ENCODE measurements around the gene BAG3. TPM values are rescaled to one million over a fixed set of nuclear protein-coding genes. Genes with fewer than 3 reads are reported as not detected.

BAG3 gene
- total RNA-seq, 2 experiments from 2014 or later, result 13.4 to 14.3 TPM

DNA sequence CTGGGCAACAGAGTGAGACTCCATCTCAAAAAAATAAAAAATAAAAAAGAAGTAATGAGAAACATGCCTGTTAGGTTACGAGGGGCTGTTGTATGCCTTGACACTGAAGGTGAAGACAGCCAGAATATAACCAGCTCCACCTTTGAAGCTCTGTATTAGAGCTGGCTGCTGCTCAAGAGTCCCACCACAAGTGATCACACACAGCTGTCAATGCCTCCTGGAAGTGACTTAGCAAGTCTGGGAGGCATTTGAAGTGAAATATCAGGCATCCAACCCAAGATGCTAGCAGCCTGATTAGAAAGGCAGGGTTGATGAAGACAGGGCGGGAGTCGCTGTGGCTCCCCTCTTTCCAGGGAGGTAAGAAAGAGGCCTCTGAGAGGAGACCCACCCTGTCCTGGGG lies 40.5 kb downstream of the BAG3 start:
- DNase-seq, result no peak
- H3K9me3 Mint-ChIP-seq, result no peaks in the 10 kb centered on the region
- H3K36me3 Mint-ChIP-seq (ENCODE audit: low read depth), result no peaks in the 10 kb centered on the region
- peaks cover 17% of the 10 kb centered on the region for H3K4me1 Mint-ChIP-seq (ENCODE audit: low read depth)
- no peak for ATAC-seq
- CTCF ChIA-PET, result interaction anchor here (1.0 kb wide), 1 partner anchor 168 kb away, joined by 5 read pairs; no protein-coding TSS in a partner anchor
- no peak overlapping the region for H3K27ac Mint-ChIP-seq
- POLR2A ChIA-PET, result interaction anchor here (0.8 to 1.2 kb wide), 2 partner anchors 34 to 43 kb away, joined by 3 read pairs; partner anchors contain the start of gene INPP5F
- peaks cover 4% of the 10 kb centered on the region for H3K27me3 Mint-ChIP-seq
- intact Hi-C loops (cut with micrococcal nuclease), result no loop called here
- TF ChIP-seq, protein P1, sequence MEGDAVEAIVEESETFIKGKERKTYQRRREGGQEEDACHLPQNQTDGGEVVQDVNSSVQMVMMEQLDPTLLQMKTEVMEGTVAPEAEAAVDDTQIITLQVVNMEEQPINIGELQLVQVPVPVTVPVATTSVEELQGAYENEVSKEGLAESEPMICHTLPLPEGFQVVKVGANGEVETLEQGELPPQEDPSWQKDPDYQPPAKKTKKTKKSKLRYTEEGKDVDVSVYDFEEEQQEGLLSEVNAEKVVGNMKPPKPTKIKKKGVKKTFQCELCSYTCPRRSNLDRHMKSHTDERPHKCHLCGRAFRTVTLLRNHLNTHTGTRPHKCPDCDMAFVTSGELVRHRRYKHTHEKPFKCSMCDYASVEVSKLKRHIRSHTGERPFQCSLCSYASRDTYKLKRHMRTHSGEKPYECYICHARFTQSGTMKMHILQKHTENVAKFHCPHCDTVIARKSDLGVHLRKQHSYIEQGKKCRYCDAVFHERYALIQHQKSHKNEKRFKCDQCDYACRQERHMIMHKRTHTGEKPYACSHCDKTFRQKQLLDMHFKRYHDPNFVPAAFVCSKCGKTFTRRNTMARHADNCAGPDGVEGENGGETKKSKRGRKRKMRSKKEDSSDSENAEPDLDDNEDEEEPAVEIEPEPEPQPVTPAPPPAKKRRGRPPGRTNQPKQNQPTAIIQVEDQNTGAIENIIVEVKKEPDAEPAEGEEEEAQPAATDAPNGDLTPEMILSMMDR (IDR thresholded peaks at IDR 0.05), result no peak
- H3K4me3 Mint-ChIP-seq, result no peak overlapping the region

DNA sequence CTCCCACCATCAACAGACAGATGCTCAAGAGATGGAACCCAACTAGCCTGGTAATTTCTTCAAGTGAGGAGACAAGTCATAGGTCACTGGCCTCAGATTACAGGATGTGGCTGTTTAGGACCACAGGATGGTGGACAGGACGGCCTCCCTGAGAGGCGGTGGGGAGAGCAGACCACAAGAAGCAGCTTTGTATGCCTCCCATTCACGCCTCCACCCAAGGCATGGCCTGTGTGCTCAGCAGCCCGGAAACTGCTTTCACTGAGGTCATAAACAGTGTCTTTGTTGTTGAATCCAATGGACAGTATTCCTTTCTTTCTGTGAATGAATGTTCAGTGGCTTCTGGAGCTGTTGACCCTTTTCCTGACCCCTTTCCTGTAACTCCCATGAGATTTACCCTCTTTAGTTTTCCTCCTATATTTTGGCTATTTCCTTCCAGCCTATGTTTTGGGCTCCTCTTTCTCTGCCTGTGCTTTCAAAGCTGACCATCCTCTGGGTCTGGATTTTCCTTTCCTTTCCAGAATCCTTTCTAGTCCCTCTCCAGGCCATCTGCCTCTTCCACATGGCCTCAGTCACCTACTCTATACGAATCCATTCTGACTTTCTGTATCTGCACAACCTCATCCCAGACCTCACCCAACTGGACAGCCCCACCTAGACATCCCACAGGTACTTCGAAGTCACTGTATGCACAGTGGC lies 42.2 kb downstream of the BAG3 start:
- TF ChIP-seq, protein P1 (IDR thresholded peaks at IDR 0.05), result no peak
- ChIA-PET POLR2A (no interaction called here), CTCF (interaction anchor here (1.5 to 4.1 kb wide), 2 partner anchors 10 to 57 kb away, joined by 4 to 11 read pairs; no protein-coding TSS in a partner anchor)
- Mint-ChIP-seq H3K9me3 (no peaks in the 10 kb centered on the region), H3K4me3 (no peak overlapping the region), H3K27ac (no peak overlapping the region), H3K27me3 (peaks cover 4% of the 10 kb centered on the region), H3K4me1 (ENCODE audit: low read depth) (peaks cover 7% of the 10 kb centered on the region), H3K36me3 (ENCODE audit: low read depth) (no peaks in the 10 kb centered on the region)
- DNase-seq (peak; percentile 36), ATAC-seq (peak; percentile 78)
- intact Hi-C loops (cut with micrococcal nuclease), result no loop called here

DNA sequence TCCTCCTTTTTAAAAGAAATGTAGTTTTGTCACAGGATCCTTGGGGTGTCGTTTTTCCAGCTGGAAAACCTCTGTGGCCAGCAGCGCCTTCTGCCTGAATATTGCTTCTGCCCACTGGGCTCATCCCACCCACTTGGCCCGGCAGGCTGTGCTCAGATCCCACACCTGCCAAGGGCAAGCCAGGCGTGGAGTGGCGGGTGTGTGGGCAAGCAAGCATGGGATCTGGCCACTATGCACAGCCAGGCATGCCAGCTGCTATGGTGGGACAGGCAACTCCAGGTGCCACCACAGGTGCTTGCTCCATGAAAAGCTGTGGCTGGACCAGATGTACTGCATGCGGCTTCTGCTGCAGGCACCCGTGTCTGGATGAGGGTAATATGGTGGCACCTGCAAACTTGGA lies 43.4 kb downstream of the BAG3 start:
- ChIA-PET CTCF (interaction anchor here (0.8 to 4.1 kb wide), 5 partner anchors 8 to 165 kb away, joined by 3 to 17 read pairs (median 11); no protein-coding TSS in a partner anchor), POLR2A (no interaction called here)
- intact Hi-C loops (cut with micrococcal nuclease), result no loop called here
- TF ChIP-seq, protein P1 (IDR thresholded peaks at IDR 0.05), result no peak
- Mint-ChIP-seq H3K9me3 (no peaks in the 10 kb centered on the region), H3K36me3 (ENCODE audit: low read depth) (no peaks in the 10 kb centered on the region), H3K27me3 (peaks cover 4% of the 10 kb centered on the region), H3K4me1 (ENCODE audit: low read depth) (peaks cover 7% of the 10 kb centered on the region), H3K4me3 (no peak overlapping the region), H3K27ac (no peak overlapping the region)
- DNase-seq (no peak), ATAC-seq (no peak)

DNA sequence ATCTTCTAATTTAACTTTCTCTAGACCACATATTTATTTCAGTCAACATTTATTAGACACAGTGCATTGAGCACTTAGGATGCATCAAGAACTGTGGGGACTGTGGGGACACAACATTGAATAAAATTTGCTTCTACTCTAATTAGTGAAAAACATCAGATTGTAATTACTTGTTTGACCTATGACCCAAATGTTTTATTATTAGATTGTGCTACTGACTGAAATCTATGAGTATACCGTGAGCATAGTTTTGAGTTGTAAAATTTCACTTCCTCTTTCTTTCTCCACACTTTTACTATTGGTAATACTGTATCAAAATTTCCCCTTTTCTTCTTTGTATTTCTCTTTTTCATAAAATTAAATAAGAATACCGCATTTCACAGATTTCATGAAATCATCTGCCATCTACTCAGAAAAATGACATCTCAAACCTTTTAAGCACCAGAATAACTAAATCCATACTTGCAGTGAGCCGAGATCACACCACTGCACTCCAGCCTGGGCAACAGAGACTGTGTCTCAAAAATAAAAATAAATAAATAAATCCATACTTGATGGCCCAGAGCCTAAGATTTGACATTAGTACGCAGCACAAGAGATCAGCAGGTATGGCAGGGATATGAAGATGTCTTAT lies 49.3 kb downstream of the BAG3 start:
- intact Hi-C loops (cut with micrococcal nuclease), result no loop called here
- TF ChIP-seq, protein P1 (IDR thresholded peaks at IDR 0.05), result no peak
- peaks cover 16% of the 10 kb centered on the region for H3K9me3 Mint-ChIP-seq
- peaks cover 3% of the 10 kb centered on the region for H3K27me3 Mint-ChIP-seq
- H3K4me1 Mint-ChIP-seq (ENCODE audit: low read depth), result peaks cover 42% of the 10 kb centered on the region
- H3K36me3 Mint-ChIP-seq (ENCODE audit: low read depth), result peaks cover 19% of the 10 kb centered on the region
- no peak for DNase-seq
- ATAC-seq, result no peak
- peak overlapping the region; percentile 21 for H3K27ac Mint-ChIP-seq
- H3K4me3 Mint-ChIP-seq, result no peak overlapping the region
- ChIA-PET CTCF (interaction anchor here (2.1 to 6.9 kb wide), 2 partner anchors 13 to 51 kb away, joined by 7 to 58 read pairs; no protein-coding TSS in a partner anchor), POLR2A (no interaction called here)

DNA sequence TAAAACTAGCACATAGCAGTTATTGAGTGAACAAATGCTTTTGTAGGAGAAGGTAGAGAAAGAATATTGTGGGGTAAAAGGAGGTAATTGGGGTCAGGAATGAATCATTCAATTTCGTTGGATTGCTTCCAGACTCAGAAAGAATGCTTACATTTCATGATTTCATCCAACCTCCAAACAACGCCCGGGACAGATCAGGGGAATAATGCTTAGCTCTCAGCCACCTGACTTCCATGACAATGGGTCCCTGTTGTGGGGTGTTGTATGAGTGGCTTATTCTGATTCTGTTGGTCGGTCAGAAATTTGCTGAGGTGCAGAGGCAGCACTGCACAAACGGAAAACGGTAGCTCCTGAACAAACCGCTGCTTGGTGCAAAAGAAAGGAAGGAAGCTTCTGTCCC lies 50.7 kb downstream of the BAG3 start:
- ChIA-PET POLR2A (interaction anchor here (0.9 to 1.2 kb wide), 2 partner anchors 12 to 26 kb away, joined by 3 to 4 read pairs; no protein-coding TSS in a partner anchor), CTCF (interaction anchor here (1.1 to 6.9 kb wide), 5 partner anchors 15 to 49 kb away, joined by 3 to 58 read pairs (median 4); partner anchors contain the start of gene INPP5F)
- intact Hi-C loops (cut with micrococcal nuclease), result no loop called here
- Mint-ChIP-seq H3K4me1 (ENCODE audit: low read depth) (peaks cover 54% of the 10 kb centered on the region), H3K27ac (no peak overlapping the region), H3K27me3 (no peaks in the 10 kb centered on the region), H3K4me3 (no peak overlapping the region), H3K9me3 (peaks cover 26% of the 10 kb centered on the region), H3K36me3 (ENCODE audit: low read depth) (peaks cover 29% of the 10 kb centered on the region)
- DNase-seq, result no peak
- ATAC-seq, result no peak
- TF ChIP-seq, protein P1 (IDR thresholded peaks at IDR 0.05), result no peak
